Stimulated activated CD8-positive, alpha-beta memory T cell treated with anti-CD3 and anti-CD28 coated beads, Interleukin-15, amount 100 ng/mL, for 24 hours (primary cell): ENCODE data around the gene SLC25A36.
A peak's percentile ranks its signal among the peaks of the same experiment; 100 is the strongest.
"Not testable (repeated sequence)": the region's sequence is repeated elsewhere in the genome, so short reads cannot be mapped to it uniquely, and the experiment has no call there.

Experiments
- DNase-seq: peaks from one replicate; pipeline ENCODE4 v3.0.0-alpha.2; 2020; ENCODE audit warnings: low read depth

The SLC25A36 gene

DNA sequence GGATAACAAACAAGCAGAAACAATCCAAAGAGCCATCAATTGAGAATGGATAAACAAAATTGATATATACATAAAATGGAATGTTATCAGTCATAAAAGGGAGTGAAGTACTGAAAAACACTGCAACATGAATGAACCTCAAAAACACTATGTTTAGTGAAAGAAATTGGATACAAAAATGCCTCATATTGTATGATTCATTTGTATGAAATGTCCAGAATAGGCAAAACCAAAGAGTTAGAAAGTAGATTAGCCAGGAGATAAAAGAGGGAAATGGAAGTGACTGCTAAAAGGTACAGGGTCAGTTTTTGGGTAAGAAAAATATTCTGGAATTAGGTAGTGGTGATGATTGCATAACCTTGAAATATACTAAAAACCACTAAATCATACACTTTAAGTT, 9.8 kb upstream of the SLC25A36 start:
- DNase-seq = no peak

DNA sequence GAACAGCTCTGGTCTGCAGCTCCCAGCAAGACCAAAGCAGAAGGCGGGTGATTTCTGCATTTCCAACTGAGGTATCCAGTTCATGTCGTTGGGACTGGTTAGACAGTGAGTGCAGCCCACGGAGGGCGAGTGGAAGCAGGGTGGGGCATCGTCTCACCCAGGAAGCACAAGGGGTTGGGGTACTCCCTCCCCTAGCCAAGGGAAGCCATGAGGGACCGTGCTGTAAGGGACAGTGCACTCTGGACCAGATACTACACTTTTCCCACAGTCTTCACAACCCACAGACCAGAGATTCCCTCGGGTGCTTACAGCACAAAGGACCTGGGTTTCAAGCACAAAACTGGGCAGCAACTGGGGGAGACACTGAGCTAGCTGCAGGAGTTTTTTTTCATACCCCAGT, 8.5 kb upstream of the SLC25A36 start:
- no peak for DNase-seq

DNA sequence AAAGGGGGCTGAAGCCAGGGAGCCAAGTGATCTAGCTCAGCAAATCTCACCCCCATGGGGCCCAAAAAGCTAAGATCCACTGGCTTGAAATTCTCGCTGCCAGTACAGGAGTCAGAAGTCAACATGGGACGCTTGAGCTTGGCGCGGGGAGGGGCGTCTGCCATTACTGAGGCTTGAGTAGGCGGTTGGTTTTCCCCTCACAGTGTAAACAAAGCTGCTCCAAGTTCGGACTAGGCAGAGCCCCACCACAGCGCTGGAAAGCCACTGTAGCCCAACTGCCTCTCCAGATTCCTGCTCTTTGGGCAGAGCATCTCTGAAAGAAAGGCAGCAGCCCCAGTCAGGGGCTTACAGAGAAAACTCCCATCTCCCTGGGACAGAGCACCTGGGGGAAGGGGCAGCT, 8.1 kb upstream of the SLC25A36 start:
- DNase-seq = no peak

DNA sequence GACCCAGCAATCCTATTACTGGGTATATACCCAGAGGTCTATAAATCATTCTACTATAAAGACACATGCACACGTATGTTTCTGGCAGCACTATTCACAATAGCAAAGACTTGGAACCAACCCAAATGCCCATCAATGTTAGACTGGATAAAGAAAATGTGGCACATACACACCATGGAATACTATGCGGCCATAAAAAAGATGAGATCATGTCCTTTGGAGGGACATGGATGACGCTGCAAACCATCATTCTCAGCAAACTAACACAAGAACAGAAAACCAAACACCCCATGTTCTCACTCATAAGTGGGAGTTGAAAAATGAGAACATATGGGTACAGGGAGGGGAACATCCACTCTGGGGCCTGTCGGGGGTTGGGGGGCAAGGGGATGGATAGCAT, 2.3 kb upstream of the SLC25A36 start:
- not testable (repeated sequence) for DNase-seq

DNA sequence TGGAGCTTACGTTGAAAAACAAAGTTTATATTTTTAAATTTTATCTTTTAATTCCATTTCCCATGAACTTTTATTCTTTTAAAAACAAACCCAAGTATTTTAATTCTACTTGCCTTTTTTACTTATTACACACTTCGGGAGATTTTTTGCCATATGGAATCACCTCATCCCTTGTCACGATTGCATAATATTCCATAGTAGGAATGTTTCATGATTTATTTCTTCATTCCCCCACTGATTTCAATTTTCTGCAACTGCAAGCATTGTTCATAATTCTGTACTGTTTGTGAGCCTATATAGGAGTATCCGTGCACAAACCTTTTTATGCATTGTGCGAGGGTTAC, 574 bp upstream of the SLC25A36 start:
- DNase-seq = no peak

DNA sequence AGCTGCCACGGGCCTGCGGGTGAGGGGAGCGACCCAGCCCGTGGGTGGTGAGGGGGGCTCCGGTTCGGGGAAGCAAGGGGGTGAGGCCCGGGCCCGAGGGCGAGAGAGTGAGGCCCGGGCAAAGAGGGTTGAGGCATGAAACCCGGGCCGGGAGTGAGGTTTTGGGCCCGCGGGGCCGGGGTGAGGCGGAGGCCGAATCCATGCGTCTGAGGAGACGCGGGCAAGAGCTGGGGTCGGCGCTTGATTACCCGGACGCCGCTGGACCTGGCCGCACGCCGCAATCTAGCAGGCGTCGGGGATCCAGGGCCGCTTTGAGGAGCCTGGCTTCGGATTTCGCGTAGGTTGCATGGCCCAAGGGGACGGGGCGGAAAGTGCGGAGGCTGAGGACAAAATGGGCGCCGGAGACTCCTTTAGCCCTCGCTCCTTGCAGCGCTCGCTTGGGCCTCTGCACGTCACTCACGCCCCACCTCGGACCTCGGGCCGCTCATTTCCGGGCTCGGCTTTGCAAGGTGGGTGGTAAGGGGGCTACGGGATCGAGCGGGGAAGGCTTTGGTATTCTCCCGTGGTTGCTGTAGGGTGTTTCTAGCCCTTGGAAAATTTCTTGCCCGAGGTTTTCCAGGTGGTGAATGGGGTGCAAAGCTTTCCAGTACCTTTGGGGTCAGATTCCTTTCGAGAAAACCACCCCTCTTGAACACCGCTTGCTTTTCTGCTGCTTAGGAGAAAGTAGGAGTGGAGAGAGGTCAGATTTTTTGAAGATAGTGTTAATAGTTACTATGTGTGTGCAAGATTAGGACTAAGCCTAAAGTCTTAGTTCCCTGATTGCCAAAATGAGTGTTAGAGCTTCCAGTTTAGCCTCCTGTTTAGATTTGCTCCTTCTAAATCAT, 827 bp downstream of the SLC25A36 start:
- peak; percentile 3 for DNase-seq

DNA sequence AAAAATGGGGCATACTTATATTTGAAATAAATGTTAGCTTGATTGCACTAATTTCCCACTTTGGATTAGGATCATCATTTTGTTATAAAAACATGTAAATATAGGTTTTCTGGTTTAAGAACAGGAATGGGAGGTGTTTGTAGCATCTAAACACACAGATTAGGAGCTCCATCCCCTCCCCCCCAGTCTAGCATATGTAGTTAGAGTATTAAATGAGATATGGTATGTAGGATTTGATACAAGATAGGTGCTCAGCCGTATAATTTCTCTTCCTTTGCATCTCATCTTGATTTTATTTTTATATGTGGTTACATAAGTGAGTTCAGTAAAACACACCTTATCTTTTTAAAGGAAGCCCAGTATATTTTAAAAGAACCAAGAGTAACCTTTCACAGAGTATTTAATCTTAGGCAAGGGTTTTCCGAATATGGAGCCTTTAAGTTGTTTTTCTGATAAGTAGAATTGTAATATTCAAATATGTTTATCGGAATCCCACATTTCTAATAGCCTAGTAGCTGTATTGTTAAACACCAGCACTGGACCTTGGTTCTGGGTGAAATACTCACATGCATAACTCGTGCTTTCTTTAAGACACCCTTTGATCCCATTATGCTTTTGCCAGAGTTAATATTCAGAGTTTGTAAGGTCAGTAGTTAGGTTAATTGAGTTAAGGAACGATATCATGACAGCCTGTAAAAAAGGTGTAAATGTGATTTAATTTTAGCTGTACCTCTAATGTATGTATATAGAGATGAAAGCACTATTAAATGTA, 2.3 kb downstream of the SLC25A36 start:
- DNase-seq = no peak

DNA sequence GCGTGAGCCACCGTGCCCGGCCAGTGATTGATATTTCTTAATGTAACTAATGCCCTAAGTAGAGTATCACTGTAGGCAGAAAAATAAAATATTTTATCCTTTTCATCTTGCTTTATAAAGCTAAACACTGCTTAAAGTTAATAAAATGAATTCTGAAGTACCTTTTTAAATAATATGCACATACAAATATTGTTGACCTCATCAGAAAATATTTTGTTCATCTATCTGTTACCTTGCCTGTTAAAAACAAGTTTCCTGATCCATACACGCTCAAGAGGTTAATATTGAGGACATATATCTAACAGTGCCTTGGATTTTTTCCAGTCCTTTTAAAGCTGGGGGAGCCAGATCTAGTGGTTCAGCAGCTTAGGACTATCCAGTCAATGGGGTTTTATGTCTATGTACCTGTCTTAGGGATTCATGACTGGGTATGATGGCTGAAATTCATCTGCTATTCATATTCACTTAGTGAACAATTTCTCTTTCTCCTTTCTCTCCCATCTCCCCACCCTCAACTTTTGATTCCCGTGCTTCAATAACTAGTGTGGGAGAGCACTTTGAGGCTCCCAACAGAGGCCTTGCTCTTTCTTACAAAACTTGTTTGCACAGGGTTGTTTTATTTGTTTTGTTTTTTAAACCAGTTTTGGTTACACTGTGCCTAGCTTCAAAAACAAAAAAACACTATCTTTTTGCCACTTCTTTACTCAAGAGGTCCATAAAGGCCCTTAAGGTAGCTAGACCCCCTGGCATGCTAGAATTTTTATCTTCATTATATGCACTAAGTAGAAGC, 7.0 kb downstream of the SLC25A36 start:
- DNase-seq = no peak

DNA sequence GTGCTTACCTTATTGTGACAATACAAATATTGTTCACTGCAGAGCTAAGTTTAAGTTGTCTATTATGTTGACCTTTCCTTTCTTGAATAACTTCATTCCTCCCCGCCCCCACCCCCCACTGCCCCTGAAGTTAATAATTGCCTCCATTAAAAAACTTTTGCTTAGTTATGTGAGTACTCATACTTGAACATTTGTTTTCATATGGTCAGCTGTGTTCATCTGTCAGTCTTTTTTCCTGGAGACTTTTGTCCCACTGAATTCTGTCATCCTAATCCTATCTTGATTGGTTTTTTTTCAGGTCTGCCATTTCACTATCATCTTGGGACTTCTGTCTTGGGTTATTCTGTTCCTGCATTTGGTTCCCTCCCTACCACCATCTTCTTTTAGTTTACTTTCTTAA, 8.5 kb downstream of the SLC25A36 start:
- no peak for DNase-seq

DNA sequence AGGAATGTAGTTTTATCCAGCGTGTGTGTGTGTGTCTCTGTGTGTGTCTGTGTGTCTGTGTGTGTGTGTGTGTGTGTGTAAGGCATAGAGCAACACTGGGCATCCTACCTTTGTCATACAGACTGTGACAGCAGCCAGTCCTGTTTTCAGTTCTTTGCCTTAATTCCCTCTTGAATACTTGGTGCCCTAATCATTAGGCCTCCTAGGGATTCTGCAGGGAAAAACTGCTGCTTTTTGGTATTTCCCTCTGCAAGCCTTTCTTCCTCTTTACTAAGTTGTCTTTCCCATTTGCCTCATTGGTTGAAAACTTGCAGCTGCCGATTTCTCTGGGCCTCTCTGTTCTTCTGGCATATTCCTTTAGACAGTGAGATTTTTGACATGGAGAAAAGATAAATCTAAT, 9.2 kb downstream of the SLC25A36 start:
- no peak for DNase-seq

DNA sequence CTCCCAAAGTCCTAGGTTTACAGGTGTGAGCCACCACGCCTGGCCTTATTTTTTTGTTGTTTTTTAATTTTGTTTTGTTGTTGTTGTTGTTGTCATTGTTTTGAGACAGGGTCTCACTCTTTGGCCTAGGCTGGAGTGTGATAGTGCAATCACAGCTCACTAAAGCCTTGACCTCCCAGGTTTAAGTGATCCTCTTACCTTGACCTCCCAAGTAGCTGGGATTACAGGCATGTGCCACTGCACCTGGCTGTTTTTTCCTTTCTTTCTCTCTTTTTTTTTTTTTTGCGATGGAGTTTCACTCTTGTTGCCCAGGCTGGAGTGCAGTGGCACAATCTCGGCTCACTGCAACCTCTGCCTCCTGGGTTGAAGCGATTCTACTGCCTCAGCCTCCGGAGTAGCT, 10.1 kb downstream of the SLC25A36 start:
- DNase-seq = not testable (repeated sequence)

DNA sequence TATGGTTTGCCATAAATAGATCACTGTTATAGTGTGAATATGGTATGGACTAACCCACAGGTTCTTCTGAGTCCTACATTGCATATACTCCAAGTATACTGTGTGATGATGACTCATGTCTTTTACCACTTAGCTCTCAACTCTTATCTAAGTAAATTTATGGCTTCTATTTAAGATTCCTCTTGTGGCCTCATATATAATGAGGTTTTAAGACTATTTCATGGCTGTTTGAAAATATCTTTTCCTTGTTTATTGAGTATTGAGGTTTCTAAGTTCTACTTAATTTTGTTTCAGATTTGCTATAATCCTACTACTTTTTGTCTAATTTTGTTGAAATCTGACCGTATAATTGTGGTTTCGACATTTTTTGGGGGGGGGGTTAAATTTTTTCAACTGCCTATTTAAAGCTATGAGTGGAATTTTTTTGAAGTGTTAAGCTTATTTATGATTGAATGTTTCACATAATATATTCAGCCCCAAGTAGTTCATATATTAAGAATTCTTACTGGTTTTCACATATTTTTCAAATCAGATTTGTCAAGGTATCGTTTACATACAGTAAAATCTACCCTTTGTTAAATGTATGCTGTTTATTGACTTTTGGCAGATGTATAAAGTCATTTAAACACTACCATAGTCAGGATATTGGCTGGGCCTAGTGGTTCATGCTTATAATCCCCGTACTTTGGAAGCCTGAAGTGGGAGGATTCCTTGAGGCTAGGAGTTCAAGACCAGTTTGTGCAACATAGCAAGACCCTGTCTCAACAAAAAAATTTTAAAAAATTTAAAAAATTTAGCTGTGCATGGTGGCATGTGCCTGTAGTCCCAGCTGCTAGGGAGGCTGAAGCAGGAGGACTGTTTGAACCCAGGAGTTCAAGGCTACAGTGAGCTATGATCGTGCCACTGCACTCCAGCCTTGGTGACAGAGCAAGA, 11.7 kb downstream of the SLC25A36 start:
- no peak for DNase-seq

DNA sequence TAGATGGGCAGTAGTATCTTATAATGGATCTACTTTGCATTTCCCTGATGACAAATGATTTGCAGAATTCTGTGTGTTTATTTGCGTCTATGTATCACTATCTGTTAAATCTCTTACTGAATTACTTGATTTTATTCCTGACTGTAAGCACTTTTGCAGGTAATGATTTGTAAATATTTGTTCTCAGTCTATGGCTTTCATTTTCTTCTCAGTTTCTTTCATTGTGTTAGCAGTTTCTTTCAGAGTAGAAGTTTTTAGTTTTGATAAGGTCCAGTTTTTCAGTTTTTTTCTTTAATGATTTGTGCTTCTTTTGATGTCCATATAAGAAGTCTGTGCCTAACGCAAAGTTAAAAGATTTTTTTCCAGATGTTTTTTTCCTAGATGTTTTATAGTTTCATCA, 12.9 kb downstream of the SLC25A36 start:
- DNase-seq = no peak

DNA sequence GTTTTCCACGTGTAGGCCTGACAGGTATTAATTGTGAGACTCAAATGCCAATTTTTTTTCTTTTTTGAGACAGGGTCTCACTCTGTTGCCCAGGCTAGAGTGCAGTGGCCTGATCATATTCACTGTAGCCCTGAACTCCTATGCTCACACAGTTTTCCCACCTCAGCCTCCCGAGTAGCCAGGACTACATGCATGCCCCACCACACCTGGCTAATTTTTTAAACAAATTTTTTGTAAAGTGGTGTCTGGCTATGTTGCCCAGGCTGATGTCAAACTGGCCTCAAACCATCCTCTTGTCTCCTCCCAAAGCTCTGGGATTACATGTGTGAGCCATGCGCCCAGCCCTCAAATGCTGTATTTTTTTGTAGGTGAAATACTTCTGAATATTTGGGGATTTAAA, 14.0 kb downstream of the SLC25A36 start:
- no peak for DNase-seq

DNA sequence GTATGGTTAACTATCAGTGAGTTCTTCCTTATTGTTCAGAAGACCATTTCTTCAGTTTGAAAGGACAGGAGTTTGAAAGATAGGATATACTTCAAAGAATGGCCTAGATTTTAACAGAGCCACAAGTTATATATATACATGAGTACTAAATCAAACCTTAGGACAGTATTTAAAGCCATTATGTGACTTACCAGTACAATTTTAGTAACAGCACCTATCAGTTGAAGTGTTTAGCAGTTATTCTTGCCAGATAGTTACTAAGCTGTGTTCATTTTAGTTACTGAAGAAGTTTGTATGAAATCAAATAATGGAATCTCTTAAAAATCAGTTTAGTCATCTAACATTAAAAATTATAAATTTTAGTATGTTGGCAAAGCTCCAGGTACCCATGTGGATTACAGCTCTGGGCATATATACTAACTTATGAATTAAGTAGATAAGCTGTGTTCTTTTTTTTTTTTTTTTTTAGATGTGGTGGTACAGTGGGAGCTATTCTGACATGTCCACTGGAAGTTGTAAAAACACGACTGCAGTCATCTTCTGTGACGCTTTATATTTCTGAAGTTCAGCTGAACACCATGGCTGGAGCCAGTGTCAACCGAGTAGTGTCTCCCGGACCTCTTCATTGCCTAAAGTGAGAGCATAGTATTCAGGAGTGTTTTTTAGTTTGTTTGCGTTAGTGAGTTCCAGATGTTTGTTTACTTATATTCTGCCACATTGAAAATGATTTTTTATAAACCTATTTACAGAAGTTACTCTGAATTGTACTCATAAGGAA, 14.6 kb downstream of the SLC25A36 start:
- DNase-seq = no peak

DNA sequence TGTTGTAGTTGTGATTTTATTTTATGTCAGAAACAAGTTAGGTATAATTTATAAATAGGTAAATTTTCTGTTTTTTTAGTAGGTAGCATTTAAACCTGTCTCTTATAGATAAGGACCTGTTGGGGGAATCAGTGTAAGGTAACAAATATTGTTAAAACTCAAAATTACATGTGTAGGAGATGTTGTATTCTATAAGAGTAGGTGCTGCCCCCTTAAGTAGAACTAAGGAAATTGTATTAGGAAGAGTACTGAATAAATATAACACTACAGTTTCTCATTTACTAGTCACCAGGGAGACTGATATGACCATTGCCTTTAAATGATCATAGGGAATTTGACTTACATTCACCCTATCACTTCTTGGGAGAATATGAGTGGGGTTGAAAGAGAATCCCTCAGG, 31.2 kb downstream of the SLC25A36 start:
- no peak for DNase-seq

DNA sequence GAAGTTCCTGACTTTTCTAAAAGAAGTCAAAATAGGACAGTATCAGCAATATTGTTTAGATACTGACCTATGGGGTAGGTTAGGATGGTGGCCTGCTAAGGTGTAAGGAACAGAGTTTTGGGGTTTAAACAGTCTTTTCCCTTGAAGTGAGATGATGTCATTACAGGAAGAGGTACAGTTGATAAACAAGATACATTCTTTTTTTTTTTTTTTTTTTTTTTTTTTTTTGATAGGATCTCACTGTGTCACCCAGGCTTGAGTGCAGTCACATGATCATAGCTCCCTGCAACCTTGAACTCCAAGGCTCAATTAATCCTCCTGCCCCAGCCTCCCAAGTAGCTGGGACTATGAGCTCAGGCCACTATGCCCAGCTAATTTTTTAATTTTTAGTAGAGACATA, 33.3 kb downstream of the SLC25A36 start:
- no peak for DNase-seq

DNA sequence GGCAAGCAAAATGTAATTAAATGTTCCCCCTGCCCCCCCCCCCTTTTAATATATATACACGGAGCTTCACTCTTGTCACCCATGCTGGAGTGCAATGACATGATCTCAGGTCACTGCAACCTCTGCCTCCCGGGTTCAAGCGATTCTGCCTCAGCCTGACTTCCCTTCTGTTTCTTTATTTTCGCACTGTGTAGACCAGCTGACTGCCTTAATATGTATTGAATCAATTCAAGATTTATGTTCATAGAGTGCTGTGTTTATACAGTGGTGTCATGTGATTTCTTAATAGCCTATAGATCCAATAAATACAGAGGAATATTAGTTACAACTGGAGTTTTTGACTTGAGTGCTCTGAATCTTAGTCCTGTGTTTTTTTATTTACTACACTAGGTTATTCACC, 39.0 kb downstream of the SLC25A36 start:
- DNase-seq = no peak

DNA sequence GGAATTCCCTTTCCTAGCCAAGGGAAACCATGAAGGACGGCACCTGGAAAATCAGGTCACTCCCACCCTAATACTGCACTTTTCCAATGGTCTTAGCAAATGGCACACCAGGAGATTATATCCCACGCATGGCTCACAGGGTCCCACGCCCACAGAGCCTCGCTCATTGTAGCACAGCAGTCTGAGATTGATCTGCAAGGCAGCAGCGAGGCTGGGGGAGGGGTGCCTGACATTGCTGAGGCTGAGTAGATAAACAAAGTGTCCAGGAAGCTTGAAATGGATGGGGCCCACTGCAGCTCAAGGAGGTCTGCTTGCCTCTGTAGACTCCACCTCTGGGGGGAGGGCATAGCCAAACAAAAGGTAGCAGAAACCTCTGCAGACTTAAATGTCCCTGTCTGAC, 46.2 kb downstream of the SLC25A36 start:
- not testable (repeated sequence) for DNase-seq

DNA sequence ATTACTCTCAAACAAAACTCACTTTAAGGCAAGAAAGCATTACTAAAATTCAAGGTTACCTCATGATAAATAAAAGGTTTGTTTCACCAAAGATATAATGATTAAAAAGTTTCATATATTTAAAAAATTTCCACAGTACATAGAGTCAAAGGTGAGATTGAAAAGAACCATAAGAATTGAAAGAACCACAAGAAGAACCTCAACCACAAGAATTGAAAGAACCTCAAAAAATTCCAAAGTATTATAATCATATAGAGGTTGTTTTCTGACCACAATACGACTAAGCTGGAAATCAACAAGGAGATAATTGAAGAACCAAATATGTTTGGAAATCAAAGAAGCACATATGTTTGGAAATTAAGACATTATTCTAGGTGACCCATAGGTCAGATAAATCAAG, 52.7 kb downstream of the SLC25A36 start:
- DNase-seq = no peak

DNA sequence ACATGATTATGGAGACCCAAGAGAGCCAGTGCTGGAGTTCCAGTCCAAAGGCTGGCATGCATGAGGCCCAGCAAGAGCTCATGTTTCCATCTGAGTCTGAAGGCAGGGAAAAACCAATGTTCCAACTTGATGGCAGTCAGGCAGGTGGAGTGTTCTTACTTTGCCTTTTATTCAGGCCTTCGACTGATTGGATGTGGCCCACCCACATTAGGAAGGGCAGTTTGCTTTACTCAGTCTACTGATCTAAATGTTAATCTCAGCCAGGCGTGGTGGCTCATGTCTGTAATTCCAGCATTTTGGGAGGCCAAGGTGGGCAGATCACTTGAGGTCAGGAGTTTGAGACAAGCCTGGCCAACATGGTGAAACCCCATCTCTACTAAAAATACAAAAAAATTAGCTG, 53.2 kb downstream of the SLC25A36 start:
- DNase-seq = not testable (repeated sequence)
